ENCODE data around the gene CDH4.

The CDH4 gene

GRCh38 chr20:61889659-61890058 is 637.6 kb downstream of the CDH4 start:
- no peak for DNase-seq (ENCODE audit: low read depth, low spot score)

DNA sequence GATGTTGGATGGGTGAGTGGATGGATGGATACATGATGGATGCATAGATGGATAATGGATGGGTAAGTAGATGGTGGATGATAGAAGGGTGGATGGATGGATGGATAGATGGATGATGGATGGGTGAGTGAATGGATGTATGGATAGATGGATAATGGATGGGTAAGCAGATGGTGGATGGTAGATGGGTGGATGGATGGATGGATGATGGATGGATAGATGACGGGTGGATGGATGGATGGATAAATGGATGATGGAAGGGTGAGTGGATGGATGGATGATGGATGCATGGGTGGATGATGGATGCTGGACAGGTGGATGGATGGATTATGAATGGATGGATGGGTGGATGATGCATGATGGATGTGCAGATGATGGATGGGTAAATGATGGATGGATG is 638.1 kb downstream of the CDH4 start:
- no peak for DNase-seq (ENCODE audit: low read depth, low spot score)

- no peak for DNase-seq (ENCODE audit: low read depth, low spot score)
Measured at GRCh38 chr20:61891476-61891875, 639.4 kb downstream of the CDH4 start.

DNA sequence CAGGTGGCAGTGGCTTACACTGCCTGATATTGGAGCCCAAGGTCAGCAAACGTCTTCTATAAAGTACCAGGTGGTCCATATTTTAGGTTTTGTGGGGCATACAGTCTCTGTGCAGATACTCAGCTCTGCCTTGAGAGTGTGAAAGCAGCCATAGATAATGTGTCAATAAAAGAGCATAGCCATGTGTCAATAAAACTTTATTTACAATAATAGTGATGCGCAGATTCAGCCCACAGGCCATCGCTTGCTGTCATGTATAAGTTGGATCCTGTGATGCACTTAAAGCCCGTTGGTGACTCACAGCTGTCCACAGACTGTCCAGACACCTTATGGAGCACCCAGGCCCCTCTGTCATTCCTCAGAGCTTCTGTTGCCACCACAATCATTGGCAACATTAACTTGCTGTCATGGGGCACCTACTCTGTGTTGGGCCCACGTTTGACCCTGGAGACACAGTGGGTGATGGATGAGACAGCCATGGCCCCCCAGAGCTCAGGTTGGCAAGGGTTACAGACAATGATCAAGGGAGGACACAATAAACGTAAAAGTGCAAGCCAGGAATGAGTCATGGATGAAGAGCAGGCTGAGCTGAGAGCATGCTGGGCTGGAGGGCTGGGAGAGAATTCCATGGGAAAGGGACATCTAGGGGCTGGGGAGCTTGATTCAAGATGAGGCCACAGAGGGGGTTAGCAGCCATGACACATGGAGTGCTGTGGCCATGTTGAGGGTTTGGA is 640.0 kb downstream of the CDH4 start:
- DNase-seq (ENCODE audit: low read depth, low spot score): no peak

GRCh38 chr20:61895016-61895415 is 643.0 kb downstream of the CDH4 start:
- no peak for DNase-seq (ENCODE audit: low read depth, low spot score)

GRCh38 chr20:61895686-61896057 is 643.6 kb downstream of the CDH4 start:
- DNase-seq (ENCODE audit: low read depth, low spot score): no peak

DNA sequence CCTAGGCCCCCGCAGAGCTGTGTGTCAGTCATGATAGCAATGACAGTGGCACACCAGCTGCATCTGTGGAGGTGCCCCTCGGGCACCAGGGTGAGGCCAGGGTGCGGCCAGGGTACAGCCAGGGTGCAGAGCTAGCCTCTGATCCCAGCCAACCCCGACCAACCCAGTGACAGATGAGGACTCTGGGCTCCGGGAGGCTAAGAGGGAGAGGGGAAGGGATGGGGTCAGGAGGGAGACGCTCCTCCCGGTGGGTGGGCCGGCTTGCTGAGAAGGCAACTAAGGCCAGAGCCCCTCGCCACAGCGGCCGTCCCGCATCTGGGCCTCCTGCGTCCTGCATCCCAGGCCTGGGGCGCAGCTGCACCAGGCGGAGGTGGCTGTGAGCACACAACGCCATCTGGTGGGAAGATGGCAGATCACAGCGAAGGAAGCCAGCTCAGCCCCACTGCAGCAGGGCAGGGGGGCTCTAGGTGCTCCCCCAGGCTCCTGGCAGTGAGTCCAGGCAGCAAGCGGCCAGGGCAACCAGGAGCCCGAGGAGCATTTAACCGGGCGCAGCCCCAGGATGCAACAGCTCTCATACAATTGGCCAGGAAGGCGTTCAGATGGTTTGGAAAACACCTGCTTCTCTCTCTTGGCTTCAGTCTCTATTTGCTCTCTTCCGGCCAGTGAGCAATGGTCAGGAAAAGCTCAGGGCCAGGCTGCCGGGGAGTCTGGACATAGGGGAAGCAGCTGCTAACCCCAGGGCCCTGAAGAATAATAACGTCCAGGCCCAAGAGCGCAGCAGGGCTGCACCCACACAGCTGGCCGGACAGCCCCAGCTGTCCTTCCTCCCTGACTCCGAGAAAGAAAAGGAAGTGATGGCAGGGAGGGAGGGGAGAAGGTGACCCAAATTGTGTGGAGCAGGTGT is 644.2 kb downstream of the CDH4 start:
- no peak for DNase-seq (ENCODE audit: low read depth, low spot score)

DNA sequence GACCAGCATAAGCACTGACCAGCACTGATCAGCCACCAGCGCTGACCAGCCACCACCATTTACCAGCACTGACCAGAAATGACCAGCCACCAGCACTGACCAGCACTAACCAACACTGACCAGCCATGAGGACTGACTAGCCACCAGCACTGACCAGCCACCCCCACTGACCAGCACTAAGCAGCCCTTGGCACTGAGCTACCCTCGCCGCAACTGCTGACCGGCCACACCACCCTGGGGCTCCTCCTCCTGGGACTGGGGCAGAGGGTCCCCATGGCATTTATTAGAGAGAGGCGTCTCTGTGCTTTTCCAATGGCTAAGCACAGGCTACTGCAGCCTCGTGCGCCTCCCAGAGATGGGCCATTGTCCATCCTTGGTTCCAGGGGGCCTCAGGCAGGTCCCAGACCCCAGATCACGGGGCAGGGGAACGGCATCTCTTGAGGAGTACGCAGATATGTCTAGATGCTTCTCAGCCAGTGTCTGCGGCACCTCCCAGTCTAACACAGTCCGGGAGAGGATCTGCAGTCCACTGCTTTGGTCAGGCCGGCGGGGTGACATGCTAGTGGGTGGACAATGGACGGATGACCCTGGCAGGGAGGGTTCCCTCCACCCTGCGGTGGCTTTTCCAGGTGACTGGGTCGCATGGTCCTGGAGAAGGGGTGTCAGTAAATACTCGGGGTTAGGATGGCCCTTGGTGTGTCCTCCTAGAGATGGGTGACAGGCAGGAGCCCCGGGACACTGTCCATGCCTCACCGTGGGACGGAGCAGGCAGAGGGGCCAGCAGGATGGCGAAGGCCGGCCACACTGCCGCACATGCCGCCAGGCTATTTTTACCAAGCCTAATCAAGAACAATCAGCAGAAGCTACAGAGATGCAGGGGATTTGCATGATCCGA is 645.6 kb downstream of the CDH4 start:
- DNase-seq (ENCODE audit: low read depth, low spot score): no peak

- no peak for DNase-seq (ENCODE audit: low read depth, low spot score)
Measured at GRCh38 chr20:61898405-61898804, 646.3 kb downstream of the CDH4 start.

- no peak for DNase-seq (ENCODE audit: low read depth, low spot score)
Measured at GRCh38 chr20:61900011-61900944, 648.2 kb downstream of the CDH4 start.

GRCh38 chr20:61900945-61901293 is 648.9 kb downstream of the CDH4 start:
- no peak for DNase-seq (ENCODE audit: low read depth, low spot score)

DNA sequence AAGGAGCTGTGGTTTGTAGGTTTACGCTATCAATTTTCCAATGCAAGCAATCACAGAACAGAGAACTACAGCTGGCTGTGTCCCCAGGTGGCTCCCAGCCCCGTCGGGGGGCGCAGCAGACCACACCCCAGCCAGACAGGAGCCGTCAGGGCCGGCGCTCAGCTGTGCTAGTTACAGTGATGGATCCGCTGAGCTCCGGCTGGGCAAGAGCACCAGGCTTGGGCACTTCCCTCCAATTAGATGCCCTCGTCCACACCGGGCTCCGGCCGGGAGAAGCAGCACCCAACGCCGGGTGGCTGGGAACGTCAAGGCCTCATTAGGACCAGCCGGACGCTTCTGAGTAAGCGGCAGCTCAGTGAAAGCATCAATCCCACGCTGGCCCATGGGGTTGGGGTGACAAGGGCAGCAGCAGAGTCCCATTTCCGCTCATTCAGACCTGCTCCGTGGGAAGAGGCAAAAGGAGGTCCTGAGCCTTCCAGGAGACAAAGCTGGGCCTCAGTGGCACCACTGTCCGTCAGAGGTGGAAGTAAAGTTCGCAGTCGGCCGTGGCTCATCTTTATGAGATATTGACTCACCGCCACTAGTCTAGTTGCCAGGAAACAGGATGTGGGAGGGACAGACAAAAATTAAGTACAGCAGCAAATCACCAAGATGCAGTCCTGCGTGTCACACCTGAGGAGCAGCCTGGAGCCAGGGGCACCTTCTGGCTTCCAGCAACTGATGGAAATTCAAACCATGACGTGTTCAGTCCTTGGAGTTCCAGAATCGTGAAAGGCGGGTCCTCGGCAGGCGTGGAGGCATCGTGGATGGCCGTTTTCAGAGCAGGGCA is 649.5 kb downstream of the CDH4 start:
- DNase-seq (ENCODE audit: low read depth, low spot score): no peak

DNA sequence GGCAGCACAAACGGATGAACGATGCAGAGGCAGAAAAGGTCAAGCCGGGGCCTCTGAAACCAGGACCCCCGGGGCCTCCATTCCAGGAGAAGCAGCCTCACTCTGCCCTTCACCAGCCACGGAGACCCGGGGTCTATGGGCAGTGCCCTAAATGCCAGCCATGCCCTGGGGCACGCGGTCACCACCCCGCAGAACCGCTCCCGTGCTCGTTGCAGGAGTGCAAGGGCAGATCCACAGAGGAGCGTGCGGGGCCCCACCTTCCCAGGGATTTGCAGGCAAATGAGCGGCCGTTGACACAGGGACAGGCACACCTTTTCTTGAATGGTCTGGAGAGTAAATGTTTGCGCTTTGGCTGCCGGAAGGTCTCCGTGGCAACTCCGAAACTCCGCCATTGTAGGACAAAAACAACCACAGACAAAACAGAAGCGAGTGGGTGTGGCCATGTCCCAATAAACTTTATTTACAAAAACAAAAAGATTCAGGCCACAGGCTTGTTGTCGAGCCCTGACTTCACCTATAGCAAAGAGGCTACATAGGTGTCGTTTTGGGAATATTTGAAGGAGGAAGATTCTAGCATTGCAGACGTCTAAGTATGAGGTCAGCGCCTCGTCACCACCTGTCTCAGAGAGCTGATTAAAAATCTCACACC is 650.3 kb downstream of the CDH4 start:
- DNase-seq (ENCODE audit: low read depth, low spot score): no peak

- no peak for DNase-seq (ENCODE audit: low read depth, low spot score)
Measured at GRCh38 chr20:61903575-61904340, 651.7 kb downstream of the CDH4 start.

GRCh38 chr20:61904456-61904855 is 652.4 kb downstream of the CDH4 start:
- no peak for DNase-seq (ENCODE audit: low read depth, low spot score)

DNA sequence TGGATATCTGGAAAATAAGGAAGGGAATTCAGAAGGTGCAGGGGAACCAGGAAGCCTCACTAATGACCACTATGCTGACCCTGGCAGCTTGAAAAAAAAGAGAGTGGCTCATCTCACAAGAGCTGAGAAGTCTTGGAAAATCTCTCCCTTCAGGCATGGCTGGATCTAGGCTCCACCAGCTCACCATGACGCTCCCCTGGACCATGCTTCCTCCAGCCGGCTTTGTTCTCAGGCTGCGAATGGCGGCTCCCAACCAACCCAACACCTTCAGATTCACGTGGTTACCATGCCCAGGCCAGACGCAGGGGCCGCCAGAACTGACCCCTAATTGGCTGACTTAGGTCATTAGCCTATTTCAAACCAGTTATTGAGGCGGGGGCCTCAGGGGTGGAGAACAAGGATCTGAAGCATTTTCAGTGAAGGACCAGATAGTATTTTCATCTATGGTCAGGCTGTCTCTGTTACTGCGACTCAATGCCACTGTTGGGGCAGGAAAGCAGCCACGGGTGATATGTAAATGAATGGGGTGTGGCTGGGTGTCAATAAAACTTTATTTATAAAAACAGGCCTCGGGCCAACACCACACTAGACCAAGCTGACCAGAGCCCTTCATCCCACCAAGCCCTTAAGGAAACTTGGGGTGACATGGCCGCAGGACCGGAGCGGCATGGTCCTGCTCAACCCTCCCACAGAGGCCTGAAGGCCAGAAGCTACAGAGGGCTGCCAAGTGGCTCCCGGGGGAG is 653.9 kb downstream of the CDH4 start:
- no peak for DNase-seq (ENCODE audit: low read depth, low spot score)

GRCh38 chr20:61907081-61907891 is 655.2 kb downstream of the CDH4 start:
- DNase-seq (ENCODE audit: low read depth, low spot score): no peak
